Endothelial cell of umbilical vein (primary cell): ENCODE results near the gene PRSS53. TPM values are rescaled to one million over a fixed set of nuclear protein-coding genes. Genes with fewer than 3 reads are reported as not detected.

Experiments
- BruUV-seq: library from RNA; stranded (reverse); fragments of 400-500 nt; replicated peaks from 2 replicates; lab custom pipeline; 2021; lab: Mats Ljungman, UMichigan
- CTCF ChIA-PET: fragments of 300-600, 350-600 bp; sonication (Branson Sonifier 250); formaldehyde crosslinking; loops from one replicate; lab custom pipeline; 2021; ENCODE audit warnings: antibody characterized with exemption, inconsistent platforms; lab: Charles Lee
- POLR2A ChIA-PET: fragments of 300-600, 350-600 bp; sonication (Branson Sonifier 250); formaldehyde crosslinking; loops from one replicate; lab custom pipeline; 2021; ENCODE audit warnings: antibody characterized with exemption, inconsistent platforms; lab: Charles Lee
- DNase-seq: peaks from one replicate; pipeline ENCODE4 v3.0.0-alpha.2; 2011; ENCODE audit warnings: low read depth, low spot score
- FAIRE-seq: peaks from 2 replicates; lab custom pipeline; 2011; peaks lifted over from hg19 to GRCh38; lab: Jason Lieb, UNC
- H2AFZ ChIP-seq: 2 replicates; pipeline ENCODE4 v1.6.0; 2012; ENCODE audit warnings: low read depth, low read length, control low read depth, inconsistent platforms
- H3K27ac ChIP-seq: 2 replicates; pipeline ENCODE4 v1.5.1; 2011; ENCODE audit warnings: low read depth, mild to moderate bottlenecking, control low read depth, low read length, moderate library complexity; ENCODE audit not compliant: insufficient read depth
- H3K27me3 ChIP-seq, 2 experiments: 2 replicates each; pipeline versions ENCODE4 v1.6.0 to v1.6.1; 2011; ENCODE audit warnings: low read length in 2 of 2, mixed read lengths in 1 of 2; ENCODE audit not compliant: control insufficient read depth in 2 of 2, insufficient read depth in 2 of 2
- H3K36me3 ChIP-seq, 2 experiments: 2 replicates in 1 of 2; 3 replicates in 1 of 2; pipeline ENCODE4 v1.5.1; 2011; ENCODE audit warnings: low read length in 2 of 2, mild to moderate bottlenecking in 1 of 2, moderate library complexity in 1 of 2; ENCODE audit not compliant: control insufficient read depth in 2 of 2, insufficient read depth in 2 of 2; ENCODE audit errors: extremely low read depth in 1 of 2
- H3K4me1 ChIP-seq: 3 replicates; pipeline ENCODE4 v1.5.1; 2011; ENCODE audit warnings: mild to moderate bottlenecking, low read length; ENCODE audit not compliant: control insufficient read depth, insufficient read depth; ENCODE audit errors: extremely low read depth
- H3K4me2 ChIP-seq: 2 replicates; pipeline ENCODE4 v1.6.1; 2011; ENCODE audit warnings: low read length, control low read depth, mixed read lengths; ENCODE audit not compliant: insufficient read depth
- H3K4me3 ChIP-seq, 3 experiments: fragments of 200-600 bp in 1 of 3; sonication (generic), shearing (Covaris generic) in 1 of 3; replicated peaks in 1 of 3; 2 replicates each; pipeline ENCODE4 v1.5.1; 2011 to 2016; ENCODE audit warnings: control low read depth in 3 of 3, low read length in 3 of 3, mild to moderate bottlenecking in 2 of 3, inconsistent platforms in 1 of 3, low read depth in 1 of 3, moderate library complexity in 1 of 3; ENCODE audit not compliant: insufficient read depth in 1 of 3
- H3K79me2 ChIP-seq: 2 replicates; pipeline ENCODE4 v1.6.0; 2012; ENCODE audit warnings: low read length, inconsistent platforms; ENCODE audit not compliant: control insufficient read depth, insufficient read depth
- H3K9ac ChIP-seq: replicated peaks from 2 replicates; pipeline ENCODE3; 2011; ENCODE audit warnings: low read length, control low read depth; ENCODE audit not compliant: insufficient read depth; ENCODE audit errors: extremely low read depth
- H3K9me1 ChIP-seq: replicated peaks from 3 replicates; pipeline ENCODE4 v1.6.0; 2011; ENCODE audit warnings: mild to moderate bottlenecking, low read length; ENCODE audit not compliant: control insufficient read depth, insufficient read depth; ENCODE audit errors: extremely low read depth
- H3K9me3 ChIP-seq: replicated peaks from 2 replicates; pipeline ENCODE4 v1.5.1; 2012; ENCODE audit warnings: low read length, inconsistent platforms; ENCODE audit not compliant: control insufficient read depth, insufficient read depth
- H4K20me1 ChIP-seq: replicated peaks from 2 replicates; pipeline ENCODE3; 2011; ENCODE audit warnings: mild to moderate bottlenecking, low read length; ENCODE audit not compliant: control insufficient read depth, insufficient read depth; ENCODE audit errors: extremely low read depth
- CTCF ChIP-seq, 2 donors: IDR thresholded peaks; 1 replicate in 1 of 2; 2 replicates in 1 of 2; pipeline ENCODE4 v1.5.1; 2011; ENCODE audit warnings: low read length in 2 of 2, mild to moderate bottlenecking in 2 of 2, moderate library complexity in 2 of 2, control low read depth in 1 of 2, inconsistent platforms in 1 of 2, low read depth in 1 of 2; ENCODE audit not compliant: insufficient read depth in 1 of 2; ENCODE audit errors: extremely low read depth in 1 of 2
- FOS ChIP-seq: IDR thresholded peaks from 2 replicates; pipeline ENCODE4 v1.6.1; 2011; ENCODE audit warnings: mild to moderate bottlenecking, low read length, moderate library complexity, borderline replicate concordance; ENCODE audit not compliant: insufficient read depth
- GATA2 ChIP-seq: IDR thresholded peaks from 2 replicates; pipeline ENCODE4 v1.7.0; 2011; ENCODE audit warnings: low read depth, mild to moderate bottlenecking, moderate library complexity, mixed read lengths, low read length; ENCODE audit not compliant: insufficient read length, insufficient read depth
- MYC ChIP-seq: IDR thresholded peaks from one replicate; pipeline ENCODE4 v1.6.1; 2011; ENCODE audit warnings: mild to moderate bottlenecking, low read depth, low read length
- POLR2A ChIP-seq: IDR thresholded peaks from 2 replicates; pipeline ENCODE4 v1.6.1; 2012; ENCODE audit warnings: low read depth, mild to moderate bottlenecking, control low read depth, low read length
- POLR2AphosphoS5 ChIP-seq: IDR thresholded peaks from 2 replicates; pipeline ENCODE4 v1.6.1; 2012; ENCODE audit warnings: low read depth, mild to moderate bottlenecking, control low read depth, low read length, moderate library complexity; ENCODE audit not compliant: insufficient read depth
- dilution Hi-C: fragments of 300-500 bp; cut with MboI; formaldehyde crosslinking; loops from one replicate; pipeline ENCODE4 v1.15.0; 2019; ENCODE audit warnings: low sequenced_read_pairs; ENCODE audit not compliant: extremely low pct_ligation_motif_present
- intact Hi-C: fragments of 100-400 bp; cut with micrococcal nuclease; formaldehyde crosslinking; loops from one replicate; pipeline ENCODE4 v1.10.0; 2022
- polyA plus RNA-seq, 4 experiments: library from polyadenylated mRNA; depleted of rRNA in 3 of 4; stranded (reverse) in 3 of 4; unstranded in 1 of 4; fragments of >200 nt; gene quantifications; 2 replicates each; pipeline versions ENCODE4 v1.2.1 to v1.2.3, GENCODE V29; 2011 to 2012; ENCODE audit warnings: missing spikeins in 1 of 4
- total RNA-seq: library from RNA; stranded (reverse); gene quantifications from 2 replicates; pipeline ENCODE4 v1.2.3, GENCODE V29; 2021

PRSS53 gene
- total and polyA plus RNA-seq, 2 donors (not counting 3 experiments of a cell fraction or from before 2014, with no cell fraction given): 2.8 to 3.5 TPM

- peaks cover 26% of the 10 kb centered on the region for H3K79me2 ChIP-seq
- no peak overlapping the region for H3K27ac ChIP-seq
- peaks cover 4% of the 10 kb centered on the region for H3K4me1 ChIP-seq
- intact Hi-C loops: loop anchor here (10.0 kb wide), 1 partner anchor 785 kb away; no protein-coding TSS in a partner anchor
- H2AFZ ChIP-seq: no peak overlapping the region
- no peak overlapping the region for H3K4me2 ChIP-seq
- dilution Hi-C loops: no loop called here
- H3K9ac ChIP-seq: no peak overlapping the region
- no peaks in the 10 kb centered on the region for H3K9me3 ChIP-seq
- no peaks in the 10 kb centered on the region for H4K20me1 ChIP-seq
- DNase-seq: no peak
- H3K27me3 ChIP-seq: no peaks in the 10 kb centered on the region
- no peak for TF ChIP-seq GATA2
- TF ChIP-seq POLR2AphosphoS5: no peak
- TF ChIP-seq FOS: no peak
- TF ChIP-seq CTCF (IDR thresholded peaks at IDR 0.05; ENCODE audit: extremely low read depth in 1 of 2, insufficient read depth in 1 of 2, low read depth in 1 of 2, low read length in 2 of 2): no peak
- TF ChIP-seq POLR2A: no peak
- TF ChIP-seq MYC: no peak
- H3K36me3 ChIP-seq: peaks cover 3 to 38% of the 10 kb centered on the region in 2 experiments
- POLR2A ChIA-PET: no interaction called here
- H3K4me3 ChIP-seq: no peak overlapping the region
- no peaks in the 10 kb centered on the region for H3K9me1 ChIP-seq
- CTCF ChIA-PET: no interaction called here
- FAIRE-seq: no peak
- BruUV-seq: no TSS peak
Observed at GRCh38 chr16:31079342-31079944, 9.3 kb downstream of the PRSS53 start.
